ENCODE results near the gene ARHGAP24. TPM values are rescaled to one million over a fixed set of nuclear protein-coding genes. Genes with fewer than 3 reads are reported as not detected.

Gene ARHGAP24
- total RNA-seq, 2 experiments from 2014 or later = 0.30 to 0.53 TPM

DNA sequence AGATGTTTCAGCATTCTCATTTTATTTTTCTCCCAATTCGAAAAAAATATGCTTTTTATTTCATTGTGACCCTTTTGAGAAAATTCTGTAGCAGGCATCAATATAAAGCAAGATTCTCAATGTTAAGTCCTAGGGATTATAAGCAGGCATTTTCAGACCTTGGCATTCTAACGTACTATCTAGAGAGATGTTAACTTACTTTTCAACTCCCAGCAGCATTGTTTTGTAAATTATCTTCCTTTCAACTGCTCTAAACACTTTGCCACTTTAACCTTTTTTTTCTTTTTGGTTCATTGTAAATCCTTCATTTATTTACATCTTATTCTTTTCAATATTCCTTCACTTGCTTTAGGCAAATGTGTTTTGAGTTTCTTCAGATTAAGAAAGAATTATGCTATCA lies 333.2 kb downstream of the ARHGAP24 start:
- TF ChIP-seq, protein P1, sequence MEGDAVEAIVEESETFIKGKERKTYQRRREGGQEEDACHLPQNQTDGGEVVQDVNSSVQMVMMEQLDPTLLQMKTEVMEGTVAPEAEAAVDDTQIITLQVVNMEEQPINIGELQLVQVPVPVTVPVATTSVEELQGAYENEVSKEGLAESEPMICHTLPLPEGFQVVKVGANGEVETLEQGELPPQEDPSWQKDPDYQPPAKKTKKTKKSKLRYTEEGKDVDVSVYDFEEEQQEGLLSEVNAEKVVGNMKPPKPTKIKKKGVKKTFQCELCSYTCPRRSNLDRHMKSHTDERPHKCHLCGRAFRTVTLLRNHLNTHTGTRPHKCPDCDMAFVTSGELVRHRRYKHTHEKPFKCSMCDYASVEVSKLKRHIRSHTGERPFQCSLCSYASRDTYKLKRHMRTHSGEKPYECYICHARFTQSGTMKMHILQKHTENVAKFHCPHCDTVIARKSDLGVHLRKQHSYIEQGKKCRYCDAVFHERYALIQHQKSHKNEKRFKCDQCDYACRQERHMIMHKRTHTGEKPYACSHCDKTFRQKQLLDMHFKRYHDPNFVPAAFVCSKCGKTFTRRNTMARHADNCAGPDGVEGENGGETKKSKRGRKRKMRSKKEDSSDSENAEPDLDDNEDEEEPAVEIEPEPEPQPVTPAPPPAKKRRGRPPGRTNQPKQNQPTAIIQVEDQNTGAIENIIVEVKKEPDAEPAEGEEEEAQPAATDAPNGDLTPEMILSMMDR (IDR thresholded peaks at IDR 0.05) = no peak
- H3K9me3 Mint-ChIP-seq = no peaks in the 10 kb centered on the region
- ATAC-seq (ENCODE audit: poor library complexity) (no peak), DNase-seq (no peak)
- no peak overlapping the region for H3K4me3 Mint-ChIP-seq
- H3K27me3 Mint-ChIP-seq = no peaks in the 10 kb centered on the region
- Histone ChIP-seq H3K4me1 (ENCODE audit: insufficient read depth, low read length) (no peaks in the 10 kb centered on the region), H3K27ac (ENCODE audit: low read depth in 1 of 2, low read length in 2 of 2) (no peak overlapping the region), H3K9me3 (ENCODE audit: control insufficient read depth in 1 of 2, insufficient read depth in 1 of 2, low read length in 2 of 2) (no peaks in the 10 kb centered on the region), H3K4me3 (ENCODE audit: low read length) (no peak overlapping the region), H3K27me3 (ENCODE audit: control insufficient read depth in 1 of 2, insufficient read depth in 2 of 2, low read length in 2 of 2) (no peaks in the 10 kb centered on the region), H3K36me3 (ENCODE audit: insufficient read depth, low read length) (no peaks in the 10 kb centered on the region)
- CTCF ChIA-PET = no interaction called here
- no peak overlapping the region for H3K27ac Mint-ChIP-seq
- H3K4me1 Mint-ChIP-seq (ENCODE audit: low read depth) = no peaks in the 10 kb centered on the region
- intact Hi-C loops (cut with DNase I, micrococcal nuclease) = no loop called here
- no peaks in the 10 kb centered on the region for H3K36me3 Mint-ChIP-seq (ENCODE audit: low read depth)
- POLR2A ChIA-PET = no interaction called here

DNA sequence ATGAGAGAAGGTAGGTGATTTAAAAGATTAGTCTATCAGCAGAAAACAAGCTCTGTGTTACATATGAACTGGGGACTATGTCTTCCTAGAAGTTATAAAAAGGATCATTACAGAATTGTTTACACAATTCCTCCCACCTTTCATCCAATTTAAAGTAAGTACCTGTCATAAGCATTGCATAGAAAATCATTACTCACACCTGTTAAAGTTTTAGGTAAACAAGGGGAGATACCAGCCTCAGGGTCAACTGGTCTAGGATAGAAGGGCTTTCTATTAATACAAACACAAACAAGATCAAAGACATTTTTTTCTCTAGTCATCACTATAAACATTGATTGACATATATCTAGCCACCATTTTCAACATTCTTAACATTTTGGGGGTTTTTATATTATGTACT lies 333.9 kb downstream of the ARHGAP24 start:
- intact Hi-C loops (cut with DNase I, micrococcal nuclease) = no loop called here
- H3K4me3 Mint-ChIP-seq = no peak overlapping the region
- no peak for ATAC-seq (ENCODE audit: poor library complexity)

DNA sequence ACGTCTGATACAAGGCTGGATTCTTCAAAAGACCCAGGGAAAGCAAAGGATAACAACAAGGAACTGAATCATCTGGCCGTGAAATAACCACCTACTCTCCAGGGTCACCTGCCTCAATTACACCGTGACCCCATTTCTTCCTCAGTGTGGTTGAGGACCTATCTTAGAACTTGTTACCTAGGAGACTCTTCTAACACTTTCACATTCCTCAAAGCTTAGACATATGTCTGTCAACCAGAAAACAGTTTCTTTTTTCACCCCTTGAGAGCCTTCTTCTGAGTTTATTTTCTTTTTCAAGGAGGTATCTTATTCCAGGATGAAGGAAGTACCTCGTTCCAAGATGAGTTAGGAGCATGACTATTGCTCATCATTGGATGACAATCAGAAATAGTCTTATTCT lies 337.8 kb downstream of the ARHGAP24 start:
- Mint-ChIP-seq H3K27me3 (no peaks in the 10 kb centered on the region), H3K4me1 (ENCODE audit: low read depth) (no peaks in the 10 kb centered on the region), H3K27ac (no peak overlapping the region), H3K36me3 (ENCODE audit: low read depth) (no peaks in the 10 kb centered on the region), H3K4me3 (no peak overlapping the region), H3K9me3 (no peaks in the 10 kb centered on the region)
- Histone ChIP-seq H3K27ac (ENCODE audit: low read depth in 1 of 2, low read length in 2 of 2) (no peak overlapping the region), H3K4me1 (ENCODE audit: insufficient read depth, low read length) (no peaks in the 10 kb centered on the region), H3K4me3 (ENCODE audit: low read length) (no peak overlapping the region), H3K9me3 (ENCODE audit: control insufficient read depth in 1 of 2, insufficient read depth in 1 of 2, low read length in 2 of 2) (peaks cover 0 to 4% of the 10 kb centered on the region in 2 experiments), H3K36me3 (ENCODE audit: insufficient read depth, low read length) (no peaks in the 10 kb centered on the region), H3K27me3 (ENCODE audit: control insufficient read depth in 1 of 2, insufficient read depth in 2 of 2, low read length in 2 of 2) (no peaks in the 10 kb centered on the region)
- ATAC-seq (ENCODE audit: poor library complexity) = no peak
- intact Hi-C loops (cut with DNase I, micrococcal nuclease) = no loop called here
- TF ChIP-seq, protein P1 (IDR thresholded peaks at IDR 0.05) = no peak
- POLR2A ChIA-PET = no interaction called here
- CTCF ChIA-PET = no interaction called here
- DNase-seq = no peak

More for the DNA sequence above, 333.9 kb downstream of the ARHGAP24 start:
- CTCF ChIA-PET = no interaction called here
- H3K4me1 Mint-ChIP-seq (ENCODE audit: low read depth) = no peaks in the 10 kb centered on the region
- Histone ChIP-seq H3K9me3 (ENCODE audit: control insufficient read depth in 1 of 2, insufficient read depth in 1 of 2, low read length in 2 of 2) (no peaks in the 10 kb centered on the region), H3K4me1 (ENCODE audit: insufficient read depth, low read length) (no peaks in the 10 kb centered on the region), H3K4me3 (ENCODE audit: low read length) (no peak overlapping the region), H3K27ac (ENCODE audit: low read depth in 1 of 2, low read length in 2 of 2) (no peak overlapping the region), H3K36me3 (ENCODE audit: insufficient read depth, low read length) (no peaks in the 10 kb centered on the region), H3K27me3 (ENCODE audit: control insufficient read depth in 1 of 2, insufficient read depth in 2 of 2, low read length in 2 of 2) (no peaks in the 10 kb centered on the region)
- no peaks in the 10 kb centered on the region for H3K9me3 Mint-ChIP-seq
- POLR2A ChIA-PET = no interaction called here
- no peak for DNase-seq
- H3K27me3 Mint-ChIP-seq = no peaks in the 10 kb centered on the region
- no peak overlapping the region for H3K27ac Mint-ChIP-seq
- no peaks in the 10 kb centered on the region for H3K36me3 Mint-ChIP-seq (ENCODE audit: low read depth)
- TF ChIP-seq, protein P1 (IDR thresholded peaks at IDR 0.05) = no peak

Data from CD4-positive, alpha-beta T cell (primary cell).